ENCODE results near the gene CDK11A. TPM values are rescaled to one million over a fixed set of nuclear protein-coding genes. Genes with fewer than 3 reads are reported as not detected.
A peak's percentile ranks its signal among the peaks of the same experiment; 100 is the strongest.

Gene CDK11A
- 8.1 and 15.9 TPM in 2 replicates for total RNA-seq

DNA sequence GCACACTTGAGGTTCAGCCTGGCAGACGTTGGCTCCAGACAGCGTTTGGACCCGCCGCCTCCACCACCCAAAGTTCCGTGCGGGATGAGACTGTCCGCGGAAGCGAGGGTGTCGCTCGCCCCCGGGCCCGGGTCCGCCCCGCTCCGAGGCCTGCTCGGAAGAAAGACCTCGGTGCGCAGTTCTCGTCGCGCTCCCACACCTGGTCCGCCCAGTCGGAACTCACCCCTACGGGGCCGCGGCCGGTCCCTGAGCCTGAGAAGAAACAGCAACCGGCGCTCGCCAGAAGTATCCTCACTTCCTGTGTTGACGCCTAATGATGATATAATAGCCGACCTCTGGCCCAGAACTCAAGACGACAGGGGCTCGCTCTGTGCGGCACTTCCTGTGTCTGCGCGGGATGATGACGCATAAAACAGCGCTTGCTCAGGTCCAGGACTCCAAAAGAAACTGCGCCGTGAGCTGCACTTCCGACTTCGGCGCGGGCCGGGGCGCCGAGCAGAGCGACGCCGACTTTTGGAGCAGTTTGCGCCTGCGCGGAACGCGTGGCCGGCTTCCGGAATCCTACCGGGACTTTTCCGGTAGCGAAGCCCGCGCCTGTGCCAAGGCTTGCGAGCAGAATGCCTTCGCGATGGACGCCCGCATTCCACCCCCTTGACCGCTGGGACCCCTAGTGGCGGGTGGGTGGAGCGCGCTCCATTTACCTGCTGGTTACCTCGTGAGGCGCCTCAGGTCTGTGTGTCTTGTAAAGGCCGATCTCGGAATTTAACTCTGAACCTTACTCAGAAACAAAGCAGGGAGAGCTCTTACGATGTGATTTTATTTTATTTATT, at the start of gene CDK11A:
CDK11A (minus strand) TSS at position 323 of the 830 bp plus-strand sequence. CDS start 1,539 bp downstream, outside the sequence.
- peak; percentile 99 for DNase-seq (ENCODE audit: low read depth, low spot score)

DNA sequence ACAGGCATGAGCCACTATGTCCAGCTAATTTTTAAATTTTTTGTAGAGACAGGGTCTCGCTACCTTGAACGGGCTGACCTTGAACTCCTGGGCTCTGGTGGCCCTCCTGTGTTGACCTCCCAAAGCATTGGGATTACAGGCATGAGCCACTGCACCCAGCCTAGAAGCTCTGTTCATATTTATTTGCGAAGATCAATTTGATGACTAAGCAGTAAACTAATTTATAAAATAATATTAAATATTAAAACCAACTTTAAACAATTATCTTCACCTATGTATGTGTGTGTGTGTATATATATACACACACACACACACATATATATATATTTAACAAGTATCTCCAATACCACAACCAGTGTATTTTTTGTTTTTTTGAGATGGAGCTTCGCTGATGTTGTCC, 49.7 kb upstream of the CDK11A start:
- no peak for DNase-seq (ENCODE audit: low read depth, low spot score)

DNA sequence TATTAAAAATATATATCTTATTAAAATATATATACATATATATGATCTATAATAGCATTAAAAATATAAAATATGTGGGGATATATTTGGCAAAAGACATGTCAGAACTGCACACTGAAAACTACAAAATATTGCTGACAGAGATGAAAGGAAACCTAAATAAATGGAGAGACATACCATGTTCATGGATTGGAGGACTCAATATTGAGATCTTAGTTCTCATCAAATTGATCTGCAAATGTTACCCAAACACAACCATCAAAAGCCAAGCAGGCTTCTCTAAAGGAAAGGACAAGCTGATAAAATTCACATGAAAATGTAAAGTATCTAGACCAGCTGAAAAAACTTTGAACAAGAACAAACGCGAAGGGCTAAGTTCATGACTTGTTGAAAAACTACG, 46.9 kb upstream of the CDK11A start:
- no peak for DNase-seq (ENCODE audit: low read depth, low spot score)

DNA sequence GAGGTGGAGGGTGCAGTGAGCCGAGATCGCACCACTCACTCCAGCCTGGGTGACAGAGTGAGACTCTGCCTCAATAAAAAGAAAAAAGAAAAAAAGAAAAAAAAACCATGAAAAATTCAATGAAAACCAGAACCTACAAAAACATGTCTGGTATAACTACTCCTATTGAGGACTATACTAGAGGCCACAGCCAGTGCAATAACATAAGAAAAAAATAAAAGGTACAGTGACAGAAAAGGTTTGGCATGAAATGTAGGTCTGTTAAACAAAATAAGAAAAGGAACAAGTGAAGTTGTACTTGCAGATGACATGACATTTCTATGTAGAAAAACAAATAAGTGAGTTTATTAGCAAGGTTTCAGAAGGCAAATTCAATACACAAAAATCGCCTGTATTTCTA, 45.9 kb upstream of the CDK11A start:
- DNase-seq (ENCODE audit: low read depth, low spot score) = no peak

DNA sequence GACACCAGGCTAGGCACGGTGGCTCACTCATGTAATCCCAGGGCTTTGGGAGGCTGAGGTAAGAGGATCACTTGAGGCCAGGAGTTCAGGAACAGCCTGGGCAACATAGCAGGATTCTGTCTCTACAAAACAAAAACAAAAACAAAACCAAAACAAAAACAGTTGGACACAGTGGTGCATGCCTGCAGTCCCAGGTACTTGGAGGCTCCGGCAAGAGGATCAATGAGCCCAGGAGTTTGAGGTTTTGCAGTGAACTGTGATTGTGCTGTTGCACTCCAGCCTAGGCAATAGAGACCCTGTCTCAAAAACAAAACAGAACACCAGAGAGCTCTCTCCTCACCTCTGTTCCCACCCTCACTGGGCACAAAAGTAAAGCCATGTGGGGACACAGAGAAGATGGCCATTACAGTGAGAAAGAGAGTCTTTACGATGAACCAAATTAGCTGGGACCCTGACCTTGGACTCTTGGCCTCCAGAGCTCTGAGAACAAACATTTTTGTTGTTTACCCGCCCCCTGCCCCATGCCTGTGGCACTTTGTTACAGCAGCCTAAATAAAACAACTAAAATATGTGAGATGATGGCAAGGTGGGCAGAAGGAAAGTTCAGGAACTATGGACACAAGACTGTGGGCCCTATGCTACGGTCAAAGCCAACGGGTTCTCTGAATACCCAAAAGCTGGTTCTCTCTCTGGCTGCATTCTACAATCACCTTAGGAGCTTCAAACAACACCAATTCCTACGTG, 44.3 kb upstream of the CDK11A start:
- no peak for DNase-seq (ENCODE audit: low read depth, low spot score)

DNA sequence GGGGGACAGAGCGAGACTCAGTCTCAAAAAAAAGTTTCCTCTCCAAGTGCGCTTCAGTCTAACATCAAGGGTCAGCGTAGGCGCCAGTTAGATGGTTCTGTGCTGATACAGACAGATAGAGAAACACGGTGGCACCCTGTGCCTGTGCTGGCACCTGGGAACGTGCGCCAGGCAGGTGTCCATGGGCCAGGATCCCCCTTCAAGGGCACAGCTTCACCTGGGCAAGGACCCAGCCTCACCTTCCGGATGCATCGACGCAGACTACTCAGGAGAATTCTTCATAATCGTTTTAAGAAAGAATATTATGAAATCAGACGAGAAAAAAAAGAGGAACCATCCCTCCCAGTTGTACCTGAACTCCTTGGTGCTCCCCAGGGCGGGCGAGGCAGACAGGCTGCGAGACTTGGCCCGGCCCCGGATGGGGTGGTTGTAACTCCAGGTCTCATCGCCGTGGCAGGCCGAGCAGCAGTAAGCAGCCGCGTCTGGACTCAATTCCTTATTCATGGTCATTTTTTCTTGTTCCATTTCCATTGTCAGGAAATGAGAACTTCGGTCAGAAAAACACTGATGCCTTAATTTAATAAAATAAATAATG, 40.8 kb upstream of the CDK11A start:
- no peak for DNase-seq (ENCODE audit: low read depth, low spot score)

DNA sequence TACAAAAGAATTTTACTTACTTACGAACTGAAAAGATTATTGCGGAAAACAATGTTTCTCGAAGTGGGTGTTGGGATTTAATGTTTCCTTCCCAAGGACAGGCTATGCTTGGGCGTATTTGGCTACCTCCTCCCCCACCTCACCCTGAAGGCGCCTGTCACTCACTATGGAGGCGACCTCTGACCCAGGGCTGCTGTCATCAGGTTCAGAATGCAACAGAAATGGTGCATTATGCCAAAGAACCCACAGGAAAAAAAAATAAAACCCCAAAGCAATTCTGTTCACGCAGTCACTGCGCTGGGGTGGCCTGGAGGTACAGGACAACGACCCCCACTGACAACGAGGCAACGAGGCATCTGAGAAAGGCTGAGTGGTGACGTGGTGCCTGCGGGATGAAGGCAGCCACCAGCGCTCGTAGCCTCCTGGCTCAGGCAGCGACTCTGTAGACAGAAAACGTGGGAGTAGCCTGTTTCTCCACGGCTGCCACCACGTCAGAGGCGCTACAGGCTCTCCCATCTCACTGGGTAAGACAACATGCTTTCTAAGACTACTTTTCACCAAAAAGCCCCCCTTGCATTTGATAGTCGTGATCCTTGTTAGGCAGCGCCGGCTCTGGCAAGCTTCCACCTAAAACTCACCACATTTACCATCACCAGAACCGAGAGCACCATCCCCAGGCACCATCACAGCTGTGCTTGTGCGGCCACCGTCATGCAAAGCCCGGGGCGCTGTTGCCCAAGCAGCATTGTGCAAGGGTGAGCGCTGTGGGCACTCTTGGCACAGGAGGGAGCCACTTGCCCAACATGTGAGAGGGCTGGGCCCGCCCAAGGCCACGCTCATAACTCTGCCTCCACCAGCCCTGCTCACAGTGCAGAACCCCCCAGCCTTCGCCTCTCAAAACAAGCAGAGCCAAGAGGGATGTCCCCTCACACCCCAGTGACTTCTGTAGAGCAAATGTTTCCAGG, 39.8 kb upstream of the CDK11A start:
- DNase-seq (ENCODE audit: low read depth, low spot score) = no peak

DNA sequence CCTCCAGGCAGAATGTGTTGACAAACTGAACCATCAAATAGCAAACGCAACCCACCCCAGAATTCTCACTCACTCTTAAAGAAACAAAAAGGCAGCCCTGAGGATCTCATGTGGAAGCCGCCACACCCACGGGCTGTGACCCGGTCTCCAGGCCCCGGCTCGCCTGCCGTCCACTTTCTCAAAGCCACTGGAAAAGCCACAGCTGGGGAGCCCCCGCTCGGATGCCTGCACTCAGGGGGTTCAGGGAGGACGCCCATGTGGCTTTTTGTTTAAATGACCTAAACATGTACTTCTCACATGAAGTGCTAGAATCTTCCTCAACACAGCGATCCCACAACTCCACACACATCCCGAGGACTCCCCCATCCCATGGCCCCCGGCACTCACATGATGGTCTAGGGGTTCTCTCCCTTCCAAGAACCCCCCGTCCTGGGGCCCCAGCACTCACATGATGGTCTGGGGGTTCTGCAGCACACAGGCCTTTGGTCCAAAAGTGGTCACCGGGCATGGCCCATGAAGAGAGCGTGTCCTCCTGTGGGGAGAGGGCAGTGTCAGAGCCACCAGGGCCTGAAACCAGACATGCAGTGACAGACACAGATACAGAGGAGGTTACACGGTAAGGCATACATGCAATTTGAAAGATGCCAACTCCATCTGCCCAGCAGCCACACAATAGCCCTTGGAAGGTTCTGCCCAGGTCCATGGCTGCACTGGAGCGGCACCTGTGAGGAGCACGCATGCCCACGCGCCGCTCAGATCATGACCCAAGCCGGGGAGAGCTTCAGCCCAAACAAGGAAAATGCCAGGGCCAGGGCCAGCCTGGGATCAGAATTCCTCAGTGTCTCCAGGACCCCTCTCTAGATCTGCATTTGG, 37.6 kb upstream of the CDK11A start:
- DNase-seq (ENCODE audit: low read depth, low spot score) = no peak

DNA sequence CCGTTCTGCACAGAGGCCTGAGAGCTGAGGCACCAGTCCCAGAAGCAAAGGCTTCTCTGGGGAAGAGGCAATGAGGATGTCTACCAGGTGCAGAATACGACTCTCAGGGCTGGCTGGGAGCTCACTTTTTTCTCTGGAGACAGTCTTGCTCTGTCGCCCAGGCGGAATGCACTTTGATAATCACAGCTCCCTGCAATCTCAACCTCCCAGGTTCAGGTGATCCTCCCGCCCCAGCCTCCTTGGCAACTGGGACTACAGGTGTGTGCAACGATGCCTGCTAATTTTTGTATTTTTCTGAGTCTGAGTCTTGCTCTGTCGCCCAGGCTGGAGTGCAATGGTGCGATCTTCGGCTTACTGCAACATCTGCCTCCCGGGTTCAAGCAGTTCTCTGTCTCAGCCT, 36.6 kb upstream of the CDK11A start:
- no peak for DNase-seq (ENCODE audit: low read depth, low spot score)

DNA sequence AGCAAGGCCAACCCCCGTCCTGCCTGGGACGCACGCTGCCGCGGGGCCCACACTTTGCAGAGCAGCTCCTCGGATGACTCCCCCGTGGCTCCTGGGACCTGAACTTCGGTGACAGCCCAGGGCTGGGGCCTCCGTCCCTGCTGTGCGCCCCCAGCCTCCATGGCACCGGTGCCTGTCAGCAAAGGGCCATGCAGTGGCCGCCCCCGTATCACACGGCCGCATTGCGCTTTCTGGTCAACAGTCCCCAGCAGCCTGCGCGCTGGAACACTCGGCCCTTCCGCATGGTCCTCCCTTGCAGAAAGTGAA, 36.1 kb upstream of the CDK11A start:
- DNase-seq (ENCODE audit: low read depth, low spot score) = no peak

DNA sequence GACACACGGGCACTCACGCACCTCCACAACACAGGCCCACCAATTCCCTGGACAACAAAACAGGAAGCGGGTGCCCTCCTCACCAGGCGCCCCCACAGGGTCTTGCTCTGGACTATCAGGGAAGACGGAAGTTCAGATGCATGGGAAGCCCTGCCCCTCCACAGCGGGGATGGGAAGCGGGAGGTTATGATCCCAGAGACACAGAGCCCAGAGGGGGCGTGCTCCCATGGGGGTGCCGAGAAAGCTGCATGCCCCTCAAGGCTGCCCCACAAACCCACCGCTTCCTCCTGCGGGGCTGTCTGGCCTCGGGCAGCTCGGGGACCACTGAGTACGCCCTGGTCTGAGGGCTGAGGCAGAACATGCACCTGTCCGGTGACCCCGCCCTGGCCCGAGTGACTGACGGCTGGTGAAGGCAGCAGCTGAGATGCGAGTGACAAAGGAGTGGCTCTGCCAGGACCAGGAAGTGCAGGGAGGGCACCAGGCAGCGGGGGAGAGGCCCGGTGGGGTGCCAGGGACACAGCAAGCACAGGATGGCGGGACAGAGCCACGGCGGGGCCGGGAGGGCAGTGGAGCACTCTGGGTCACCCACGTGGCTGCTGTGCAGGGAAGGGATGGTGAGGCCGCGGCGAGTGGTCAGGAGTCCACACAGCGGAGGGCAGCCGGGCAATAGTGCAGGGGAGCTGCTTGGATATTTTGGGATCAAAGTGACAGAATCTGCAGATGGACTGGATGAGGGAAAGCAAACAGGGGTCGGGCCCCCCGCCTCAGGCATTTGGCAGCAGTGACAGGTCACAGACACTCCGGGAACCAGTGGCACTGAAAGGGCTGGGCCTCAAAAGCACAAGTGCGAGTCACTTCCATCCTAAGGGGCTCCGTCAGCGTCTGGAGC, 35.5 kb upstream of the CDK11A start:
- no peak for DNase-seq (ENCODE audit: low read depth, low spot score)

DNA sequence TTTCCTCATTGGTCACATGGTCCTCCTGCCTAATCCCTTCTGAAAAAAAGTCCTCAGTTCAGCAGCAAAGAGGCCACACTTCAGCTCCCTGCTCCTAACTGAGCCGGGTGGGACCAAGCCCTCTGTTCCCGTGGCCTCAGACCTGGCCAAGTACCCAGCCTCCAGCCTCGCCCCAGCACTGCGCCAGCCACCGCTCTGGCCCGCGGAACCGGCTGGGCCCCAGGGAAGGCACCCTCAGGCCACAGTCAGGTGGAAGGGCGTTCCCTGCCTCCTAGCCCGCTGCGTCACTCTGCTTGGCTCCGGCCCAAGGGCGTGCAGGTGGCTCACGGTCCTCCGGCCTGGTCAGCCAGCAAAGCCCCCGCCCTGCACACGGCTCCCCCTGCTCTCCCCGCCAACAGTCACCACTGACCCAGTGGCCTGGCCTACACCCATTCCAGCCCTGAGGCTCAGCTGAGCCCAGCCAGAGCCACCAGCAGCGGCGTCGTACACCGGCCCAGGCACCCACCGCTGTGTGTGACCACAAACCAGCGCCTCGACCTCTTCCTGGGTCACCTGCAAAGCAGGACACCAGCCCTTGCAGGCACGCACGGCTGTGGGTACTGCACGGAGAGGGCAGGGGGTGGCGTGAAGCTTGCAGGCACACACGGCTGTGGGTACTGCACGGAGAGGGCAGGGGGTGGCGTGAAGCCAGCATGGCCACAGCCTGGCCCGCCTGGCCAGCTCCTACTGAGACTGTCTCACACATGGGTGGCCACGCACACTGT, 34.7 kb upstream of the CDK11A start:
- no peak for DNase-seq (ENCODE audit: low read depth, low spot score)

DNA sequence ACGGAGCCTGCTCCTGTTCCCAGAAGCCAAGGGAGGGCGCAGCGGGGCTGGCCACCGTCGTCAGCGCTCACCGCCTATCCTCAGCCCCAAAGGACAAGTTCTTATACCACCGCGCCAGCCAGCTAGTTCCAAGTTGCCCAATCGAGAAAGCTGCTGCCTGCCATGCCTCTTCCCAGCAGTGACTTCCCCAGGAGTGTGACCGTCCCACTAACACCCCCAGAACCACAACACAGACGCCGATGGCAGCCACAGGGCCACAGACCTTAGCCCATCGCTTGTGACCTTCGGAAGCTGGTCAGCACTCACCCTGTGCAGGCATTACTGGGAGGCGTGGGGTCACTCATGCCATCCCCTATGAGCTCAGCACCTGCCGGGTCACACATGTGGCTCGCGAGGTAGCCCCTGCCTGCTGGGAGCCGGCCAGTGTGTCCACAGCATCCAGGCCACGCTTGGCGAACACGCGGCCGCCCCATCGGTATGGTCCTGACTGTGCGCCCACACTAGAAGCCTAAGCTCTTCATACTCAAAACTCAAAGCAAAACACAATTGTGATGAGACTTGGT, 34.0 kb upstream of the CDK11A start:
- DNase-seq (ENCODE audit: low read depth, low spot score) = no peak

DNA sequence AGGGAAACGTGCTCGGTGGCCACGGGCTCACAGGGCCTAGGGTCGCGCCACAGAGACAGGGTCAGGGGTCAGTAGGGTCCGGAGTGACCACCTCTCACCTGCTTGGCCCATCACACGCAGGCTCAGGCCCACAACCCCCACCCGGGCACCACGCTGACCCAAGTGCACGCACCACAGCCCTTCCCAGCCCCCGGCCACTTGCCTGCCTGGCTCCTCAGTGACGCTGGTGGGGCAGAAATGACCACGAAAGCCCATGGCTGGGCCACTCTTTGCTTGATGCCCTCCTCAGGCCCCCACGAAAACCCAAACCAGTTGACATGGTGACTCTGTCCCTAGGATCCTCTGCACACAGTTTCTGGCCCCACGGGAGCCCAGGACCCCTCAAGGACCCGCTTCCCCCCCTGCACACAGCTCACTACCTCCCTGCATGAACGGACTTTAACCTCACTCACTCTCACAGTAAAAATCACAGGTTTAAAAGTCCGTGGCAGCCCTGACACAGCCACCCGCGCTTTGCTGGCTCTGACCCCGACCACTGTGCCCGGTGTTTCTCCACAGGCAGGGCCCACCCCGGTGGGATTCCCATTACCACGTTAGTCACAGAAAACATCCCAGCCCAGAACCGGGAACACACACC, 33.4 kb upstream of the CDK11A start:
- no peak for DNase-seq (ENCODE audit: low read depth, low spot score)

DNA sequence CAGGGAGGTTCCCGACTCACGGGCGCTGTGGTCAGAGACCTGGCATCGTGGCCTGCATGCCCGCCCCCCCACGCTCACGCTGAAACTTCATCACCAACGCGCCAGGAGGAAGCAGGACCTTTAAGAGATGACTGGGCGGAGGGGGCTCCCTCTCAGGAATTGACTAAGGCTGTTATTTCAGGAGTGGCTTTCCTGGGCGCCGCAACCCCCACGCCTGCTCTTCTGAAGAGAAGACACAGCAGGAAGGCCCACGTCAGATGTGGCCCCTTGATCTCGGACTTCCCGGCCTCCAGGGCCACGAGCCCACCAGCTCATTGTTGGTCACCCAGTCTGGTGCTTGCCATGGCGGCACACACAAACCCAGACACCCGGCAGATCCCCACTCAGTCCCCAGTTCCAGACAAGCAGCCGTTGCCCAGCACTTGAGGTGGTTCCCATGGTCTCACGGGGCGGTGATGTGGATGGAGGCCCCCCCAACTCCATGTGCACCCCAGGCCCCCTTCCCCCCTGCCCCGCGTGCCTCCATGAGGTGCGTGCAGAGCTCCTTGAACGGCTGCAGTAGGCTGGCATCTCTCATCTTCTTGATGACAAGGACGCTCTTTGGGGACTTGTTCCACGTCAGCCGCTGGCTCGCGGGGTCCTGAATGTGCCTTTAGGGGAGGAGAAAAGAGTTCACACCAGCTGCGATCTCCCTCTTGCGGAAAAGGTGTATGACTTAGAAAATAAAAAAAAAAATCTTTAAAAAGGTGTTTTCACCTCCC, 32.7 kb upstream of the CDK11A start:
- DNase-seq (ENCODE audit: low read depth, low spot score) = no peak

DNA sequence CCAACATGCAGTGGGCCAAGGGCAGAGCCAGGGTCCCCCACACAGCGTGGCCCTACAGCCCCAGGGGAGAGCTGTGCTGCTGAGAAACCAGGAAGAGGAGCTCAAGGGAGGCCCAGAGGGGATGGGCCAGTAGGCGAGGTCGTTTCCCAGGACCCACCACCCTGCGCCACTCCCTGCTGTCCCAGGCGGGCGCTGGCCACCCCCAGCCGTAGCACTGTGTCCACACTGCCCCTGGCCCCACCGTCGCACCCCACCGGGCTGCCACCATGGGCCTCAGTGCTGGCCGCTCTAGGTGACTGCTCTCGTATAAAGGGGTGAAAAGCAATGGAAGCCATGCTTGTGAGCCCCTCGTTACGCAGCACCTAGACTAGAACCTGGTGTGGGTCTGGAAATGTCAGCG, 31.7 kb upstream of the CDK11A start:
- no peak for DNase-seq (ENCODE audit: low read depth, low spot score)

DNA sequence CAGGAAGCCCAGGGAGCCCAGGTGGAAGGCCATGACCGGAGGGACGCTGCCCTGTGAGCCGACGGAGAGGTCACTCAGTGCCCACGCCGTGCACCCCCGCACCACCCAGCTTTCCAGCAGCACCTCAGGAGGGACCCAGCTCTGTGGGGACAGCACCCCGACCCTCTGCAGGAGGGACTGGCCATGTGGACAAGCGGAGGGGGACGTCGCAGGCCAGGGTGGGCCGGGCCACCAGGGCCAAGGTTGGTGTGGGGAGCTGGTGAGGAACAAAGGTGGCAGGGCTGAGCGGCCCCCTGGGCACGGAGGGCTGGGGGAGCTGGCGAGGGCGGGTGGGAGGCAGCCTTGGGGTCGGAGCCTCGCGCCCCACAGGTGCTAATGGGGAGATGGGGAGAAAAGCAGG, 31.3 kb upstream of the CDK11A start:
- DNase-seq (ENCODE audit: low read depth, low spot score) = no peak
